Adrenal gland (tissue), 5 donors: Measurements from ENCODE around the gene GALNT1.

Experiments
- CTCF ChIP-seq, 6 experiments: fragments of 450-650 bp in 4 of 6; fragments of 200-600 bp in 2 of 6; sonication (generic) in 1 of 6; IDR thresholded peaks; 1 replicate in 5 of 6; 2 replicates in 1 of 6; pipeline versions ENCODE4 v1.5.1 to v1.8.0; 2016 to 2021; ENCODE audit warnings: antibody characterized with exemption in 6 of 6, mild to moderate bottlenecking in 2 of 6, moderate library complexity in 1 of 6
- POLR2A ChIP-seq, 2 donors: fragments of 450-650 bp; IDR thresholded peaks; one replicate each; pipeline ENCODE4 v1.6.1; 2017; ENCODE audit warnings: antibody characterized with exemption in 2 of 2, mild to moderate bottlenecking in 2 of 2, moderate library complexity in 1 of 2
- donor health status: DM: no; HTN: no; CAD: no.

- TF ChIP-seq CTCF (IDR thresholded peaks at IDR 0.05) (no peak), POLR2A (IDR thresholded peaks at IDR 0.05) (no peak)
Measured at GRCh38 chr18:35705988-35706387, 124.4 kb downstream of the GALNT1 start.
